ENCODE results near the gene CDK16.

CDK16 gene

GRCh38 chrX:47241201-47242011 lies 22.9 kb downstream of the CDK16 start:
- POLR2A ChIA-PET = no interaction called here
- CTCF ChIA-PET = interaction anchor here (0.6 kb wide), 1 partner anchor 17 kb away, joined by 3 read pairs; no protein-coding TSS in a partner anchor
- TF ChIP-seq LEF1 (IDR thresholded peaks at IDR 0.05; ENCODE audit: borderline replicate concordance) (no peak), PKNOX1 (IDR thresholded peaks at IDR 0.05) (no peak), FOXM1 (IDR thresholded peaks at IDR 0.05; ENCODE audit: borderline replicate concordance) (no peak), HDGF (IDR thresholded peaks at IDR 0.05; ENCODE audit: borderline replicate concordance) (no peak), FOXA1 (IDR thresholded peaks at IDR 0.05) (no peak), SUZ12 (IDR thresholded peaks at IDR 0.05) (no peak), FOXK2 (IDR thresholded peaks at IDR 0.05) (no peak), TARDBP (IDR thresholded peaks at IDR 0.05) (no peak), NFRKB (IDR thresholded peaks at IDR 0.05) (no peak), BHLHE40 (IDR thresholded peaks at IDR 0.05; ENCODE audit: borderline replicate concordance) (no peak), CTBP1 (IDR thresholded peaks at IDR 0.05; ENCODE audit: borderline replicate concordance) (no peak), ARNT (IDR thresholded peaks at IDR 0.05) (no peak), L3MBTL2 (conservative IDR thresholded peaks at IDR 0.05) (no peak)
- DNase-seq (ENCODE audit: extremely low spot score) = no peak

- no peak for TF ChIP-seq ARNT (IDR thresholded peaks at IDR 0.05)
- no peak for TF ChIP-seq PKNOX1 (IDR thresholded peaks at IDR 0.05)
- no peak for TF ChIP-seq TARDBP (IDR thresholded peaks at IDR 0.05)
- no peak for TF ChIP-seq LEF1 (IDR thresholded peaks at IDR 0.05; ENCODE audit: borderline replicate concordance)
- no peak for TF ChIP-seq FOXK2 (IDR thresholded peaks at IDR 0.05)
- no peak for TF ChIP-seq ELF4 (IDR thresholded peaks at IDR 0.05)
- TF ChIP-seq NFRKB (IDR thresholded peaks at IDR 0.05) = no peak
- TF ChIP-seq HDGF (IDR thresholded peaks at IDR 0.05; ENCODE audit: borderline replicate concordance) = no peak
- no peak for TF ChIP-seq L3MBTL2 (conservative IDR thresholded peaks at IDR 0.05)
- no peak for TF ChIP-seq CTBP1 (IDR thresholded peaks at IDR 0.05; ENCODE audit: borderline replicate concordance)
- TF ChIP-seq SP1 (IDR thresholded peaks at IDR 0.05) = no peak
- no peak for TF ChIP-seq SUZ12 (IDR thresholded peaks at IDR 0.05)
- no peak for TF ChIP-seq BHLHE40 (IDR thresholded peaks at IDR 0.05; ENCODE audit: borderline replicate concordance)
- TF ChIP-seq FOXM1 (IDR thresholded peaks at IDR 0.05; ENCODE audit: borderline replicate concordance) = no peak
- no peak for TF ChIP-seq FOXA1 (IDR thresholded peaks at IDR 0.05)
These were observed 23.8 kb downstream of the CDK16 start for GRCh38 chrX:47242321-47242720.

GRCh38 chrX:47243351-47243750 lies 24.9 kb downstream of the CDK16 start:
- no peak for DNase-seq (ENCODE audit: extremely low spot score)
- ChIA-PET POLR2A (no interaction called here), CTCF (interaction anchor here (0.7 kb wide), 1 partner anchor 17 kb away, joined by 3 read pairs; no protein-coding TSS in a partner anchor)
- TF ChIP-seq HDGF (IDR thresholded peaks at IDR 0.05; ENCODE audit: borderline replicate concordance) (no peak), SP1 (IDR thresholded peaks at IDR 0.05) (no peak), ELF4 (IDR thresholded peaks at IDR 0.05) (no peak), BHLHE40 (IDR thresholded peaks at IDR 0.05; ENCODE audit: borderline replicate concordance) (no peak), CTBP1 (IDR thresholded peaks at IDR 0.05; ENCODE audit: borderline replicate concordance) (no peak), TARDBP (IDR thresholded peaks at IDR 0.05) (no peak), NFRKB (IDR thresholded peaks at IDR 0.05) (no peak), FOXM1 (IDR thresholded peaks at IDR 0.05; ENCODE audit: borderline replicate concordance) (no peak), PKNOX1 (IDR thresholded peaks at IDR 0.05) (no peak), FOXA1 (IDR thresholded peaks at IDR 0.05) (no peak), ZNF384 (IDR thresholded peaks at IDR 0.05) (no peak), FOXK2 (IDR thresholded peaks at IDR 0.05) (no peak), ARNT (IDR thresholded peaks at IDR 0.05) (no peak), L3MBTL2 (conservative IDR thresholded peaks at IDR 0.05) (no peak), LEF1 (IDR thresholded peaks at IDR 0.05; ENCODE audit: borderline replicate concordance) (no peak), SUZ12 (IDR thresholded peaks at IDR 0.05) (no peak)

More at GRCh38 chrX:47242321-47242720, 23.8 kb downstream of the CDK16 start:
- DNase-seq (ENCODE audit: extremely low spot score) = no peak
- ChIA-PET CTCF (no interaction called here), POLR2A (no interaction called here)

- TF ChIP-seq CTBP1 (IDR thresholded peaks at IDR 0.05; ENCODE audit: borderline replicate concordance) = no peak
- no peak for TF ChIP-seq SUZ12 (IDR thresholded peaks at IDR 0.05)
- POLR2A ChIA-PET = interaction anchor here (1.2 kb wide), 1 partner anchor 14 kb away, joined by 3 read pairs; no protein-coding TSS in a partner anchor
- CTCF ChIA-PET = interaction anchor here (0.6 kb wide), 1 partner anchor 113 kb away, joined by 3 read pairs; no protein-coding TSS in a partner anchor
- no peak for DNase-seq (ENCODE audit: extremely low spot score)
These were observed 26.2 kb downstream of the CDK16 start for GRCh38 chrX:47244676-47245075.

GRCh38 chrX:47245156-47245555 lies 26.7 kb downstream of the CDK16 start:
- POLR2A ChIA-PET = interaction anchor here (1.2 kb wide), 1 partner anchor 14 kb away, joined by 3 read pairs; no protein-coding TSS in a partner anchor

More at GRCh38 chrX:47245156-47245555, 26.7 kb downstream of the CDK16 start:
- CTCF ChIA-PET = interaction anchor here (0.6 kb wide), 1 partner anchor 113 kb away, joined by 3 read pairs; no protein-coding TSS in a partner anchor
- TF ChIP-seq NFRKB (IDR thresholded peaks at IDR 0.05) (no peak), BHLHE40 (IDR thresholded peaks at IDR 0.05; ENCODE audit: borderline replicate concordance) (no peak), CTBP1 (IDR thresholded peaks at IDR 0.05; ENCODE audit: borderline replicate concordance) (no peak), FOXA1 (IDR thresholded peaks at IDR 0.05) (no peak), SUZ12 (IDR thresholded peaks at IDR 0.05) (no peak), ELF4 (IDR thresholded peaks at IDR 0.05) (no peak), L3MBTL2 (conservative IDR thresholded peaks at IDR 0.05) (no peak)
- no peak for DNase-seq (ENCODE audit: extremely low spot score)

Data from HEK293T (cell line).